Pancreas (tissue), 8 donors: ENCODE data around the gene HEXIM2. TPM values are rescaled to one million over a fixed set of nuclear protein-coding genes. Genes with fewer than 3 reads are reported as not detected.

Experiments used
- microRNA-seq, 2 donors: library from miRNA; unstranded; fragments of <30 nt; microRNA quantifications; one replicate each; pipeline versions ENCODE4 to v1.1.0, GENCODE V29; 2019 to 2020
- polyA plus RNA-seq, 2 donors: library from polyadenylated mRNA; stranded (reverse); fragments of 200-250 nt; gene quantifications; one replicate each; pipeline ENCODE4 v1.2.3, GENCODE V29; 2013
- total RNA-seq, 6 donors: library from RNA; stranded (reverse); fragmentation: NEBNext Ultra II Directional in 4 of 6; extraction: Animal tissue kit (Norgen Biotek cat#: 25700) in 4 of 6; gene quantifications; one replicate each; pipeline versions ENCODE4 v1.2.1 to v1.2.4, GENCODE V29; 2021 to 2023
- donor health status: healthy with polysubstance abuse.
- donor health status: DM: no; HTN: no; CAD: no; lungs with moderate emphysema.
- donor health status: DM: no; HTN: no; CAD: no.
- donor health status: Bipolar disorder and iron deficiency.
- donor health status: DM: yes; HTN: yes; CAD: no.
- donor health status: DM: no; HTN: no; CAD: no.
- donor health status: DM: no; HTN: no; CAD: no.
- donor health status: DM: yes; HTN: yes; CAD: no.

HEXIM2 gene
- total and polyA plus RNA-seq, 8 donors = 4.0 to 10.9 (median 6.7) TPM

Small RNAs within 50 kb of the gene (microRNA-seq; reads per million reads assigned to microRNA genes)
- gene MIR6784 = 0 reads per million in 2 donors

Other genes starting within 250 kb of the HEXIM2 start
- gene GFAP, start 246.4 kb upstream of the HEXIM2 start, total RNA-seq = 1 to 10 TPM in 2 of 6 donors, under 1 TPM in 4; 0.12 to 2.2 (median 0.43) TPM
- 1 to 10 TPM; 1.1 to 2.2 TPM for gene GFAP, start 246.4 kb upstream of the HEXIM2 start, polyA plus RNA-seq
- under 1 TPM in 5 of 6 donors, not detected in 1; 0.05 to 0.53 (median 0.22) TPM for gene KIF18B, start 214.1 kb upstream of the HEXIM2 start, total RNA-seq
- gene KIF18B, start 214.1 kb upstream of the HEXIM2 start, polyA plus RNA-seq = under 1 TPM; 0.05 to 0.11 TPM
- 1 to 10 TPM in 5 of 6 donors, under 1 TPM in 1; 0.92 to 4.3 (median 2.7) TPM for gene C1QL1, start 193.6 kb upstream of the HEXIM2 start, total RNA-seq
- gene C1QL1, start 193.6 kb upstream of the HEXIM2 start, polyA plus RNA-seq = 10 to 100 TPM; 17.0 to 29.3 TPM
- 10 to 100 TPM in 5 of 6 donors, 1 to 10 TPM in 1; 9.3 to 19.2 (median 12.1) TPM for gene DCAKD, start 110.2 kb upstream of the HEXIM2 start, total RNA-seq
- gene DCAKD, start 110.2 kb upstream of the HEXIM2 start, polyA plus RNA-seq = 10 to 100 TPM in 1 of 2 donors, 1 to 10 TPM in 1; 9.8 to 14.1 TPM
- gene NMT1, start 100.6 kb upstream of the HEXIM2 start, total RNA-seq = 10 to 100 TPM; 31.7 to 66.5 (median 43.6) TPM
- gene NMT1, start 100.6 kb upstream of the HEXIM2 start, polyA plus RNA-seq = 10 to 100 TPM; 27.0 to 37.9 TPM
- gene PLCD3, start 29.4 kb upstream of the HEXIM2 start, total RNA-seq = 1 to 10 TPM; 4.6 to 9.9 (median 8.0) TPM
- 10 to 100 TPM in 1 of 2 donors, 1 to 10 TPM in 1; 8.2 to 10.6 TPM for gene PLCD3, start 29.4 kb upstream of the HEXIM2 start, polyA plus RNA-seq
- 10 to 100 TPM; 10.6 to 17.8 (median 12.1) TPM for gene ACBD4, start 26.2 kb upstream of the HEXIM2 start, total RNA-seq
- gene ACBD4, start 26.2 kb upstream of the HEXIM2 start, polyA plus RNA-seq = 10 to 100 TPM; 37.3 to 39.0 TPM
- gene HEXIM1, start 13.4 kb upstream of the HEXIM2 start, total RNA-seq = 10 to 100 TPM in 5 of 6 donors, 1 to 10 TPM in 1; 6.8 to 16.2 (median 12.0) TPM
- 10 to 100 TPM; 10.9 to 17.2 TPM for gene HEXIM1, start 13.4 kb upstream of the HEXIM2 start, polyA plus RNA-seq
- 10 to 100 TPM in 2 of 6 donors, 1 to 10 TPM in 4; 1.9 to 22.1 (median 4.6) TPM for gene FMNL1, start 60.0 kb downstream of the HEXIM2 start, total RNA-seq
- gene FMNL1, start 60.0 kb downstream of the HEXIM2 start, polyA plus RNA-seq = 1 to 10 TPM; 5.2 to 7.0 TPM
- gene SPATA32, start 100.2 kb downstream of the HEXIM2 start, total RNA-seq = under 1 TPM in 2 of 6 donors, not detected in 4; 0.12 to 0.14 TPM
- under 1 TPM; 0.07 to 0.19 TPM for gene SPATA32, start 100.2 kb downstream of the HEXIM2 start, polyA plus RNA-seq
- gene MAP3K14, start 155.1 kb downstream of the HEXIM2 start, total RNA-seq = 10 to 100 TPM in 1 of 6 donors, 1 to 10 TPM in 5; 6.1 to 16.4 (median 7.3) TPM
- 10 to 100 TPM; 13.2 to 16.2 TPM for gene MAP3K14, start 155.1 kb downstream of the HEXIM2 start, polyA plus RNA-seq